GDM1 (cell line): ENCODE data around the gene PLPP4.

Source experiments
- DNase-seq: peaks from one replicate; lab custom pipeline; 2025; lab: John Stamatoyannopoulos, UW

Gene PLPP4

DNA sequence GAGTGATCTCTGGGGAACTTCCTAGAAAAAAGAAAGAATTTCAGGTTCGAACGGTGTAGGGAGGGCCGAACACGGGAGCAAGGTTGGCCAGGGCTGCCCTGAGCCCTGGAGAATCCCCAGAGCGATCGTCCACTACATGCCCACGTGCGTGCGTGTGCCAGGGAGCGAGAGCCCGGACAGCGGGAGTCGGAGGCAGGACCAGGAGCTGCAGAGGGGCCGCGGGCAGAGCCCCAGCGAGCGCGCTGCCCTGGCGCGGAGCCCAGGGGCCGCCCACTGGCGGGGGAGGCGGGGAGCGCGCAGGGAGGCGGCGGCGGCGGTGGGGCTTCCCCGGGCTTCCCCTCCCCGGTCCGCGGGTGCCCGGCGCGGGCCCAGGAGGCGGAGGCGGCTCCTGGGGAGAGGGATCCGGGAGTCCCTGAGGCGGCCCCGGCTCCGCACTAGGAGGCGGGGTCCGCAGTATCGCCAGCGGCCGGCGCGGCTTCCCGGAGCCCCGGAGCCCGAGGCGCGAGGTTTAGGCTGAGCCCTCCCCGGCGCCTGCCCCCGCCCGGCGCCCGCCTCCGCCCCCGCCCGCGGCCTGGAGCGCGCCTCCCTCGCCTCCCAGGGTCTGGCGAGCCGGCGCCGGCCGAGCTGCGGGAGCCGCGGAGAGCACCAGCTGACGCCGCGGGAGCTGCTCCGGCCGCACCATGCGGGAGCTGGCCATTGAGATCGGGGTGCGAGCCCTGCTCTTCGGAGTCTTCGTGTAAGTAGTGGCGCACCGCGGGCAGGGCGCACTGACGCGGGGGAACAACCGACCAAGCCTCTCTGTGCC lies at the start of gene PLPP4:
Gene PLPP4, plus strand, starts transcription at position 602 of the 805 bp plus-strand sequence. Its CDS starts 79 bp downstream, at position 681.
- no peak for DNase-seq

DNA sequence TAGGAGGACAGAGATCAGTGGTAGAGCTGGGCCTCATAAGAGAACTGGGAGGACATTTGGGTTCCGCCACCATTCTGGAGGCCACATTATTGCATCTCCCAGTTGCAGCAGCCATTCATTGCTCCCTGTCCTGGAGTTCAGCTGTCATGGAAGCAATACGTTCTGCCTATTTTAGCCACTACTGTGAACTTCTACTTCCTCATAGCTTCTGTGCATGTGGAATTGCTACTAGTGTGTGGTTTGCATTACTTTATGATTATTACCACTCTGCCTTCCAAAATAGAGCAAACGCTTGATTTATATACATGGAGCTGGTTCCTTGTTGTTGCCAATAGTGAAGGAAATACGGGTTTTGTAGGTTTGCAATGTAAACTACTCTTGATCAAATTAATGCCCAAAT lies 47.2 kb upstream of the PLPP4 start:
- no peak for DNase-seq

GRCh38 chr10:120414946-120415345 lies 42.1 kb upstream of the PLPP4 start:
- no peak for DNase-seq

GRCh38 chr10:120415709-120416330 lies 41.2 kb upstream of the PLPP4 start:
- no peak for DNase-seq

DNA sequence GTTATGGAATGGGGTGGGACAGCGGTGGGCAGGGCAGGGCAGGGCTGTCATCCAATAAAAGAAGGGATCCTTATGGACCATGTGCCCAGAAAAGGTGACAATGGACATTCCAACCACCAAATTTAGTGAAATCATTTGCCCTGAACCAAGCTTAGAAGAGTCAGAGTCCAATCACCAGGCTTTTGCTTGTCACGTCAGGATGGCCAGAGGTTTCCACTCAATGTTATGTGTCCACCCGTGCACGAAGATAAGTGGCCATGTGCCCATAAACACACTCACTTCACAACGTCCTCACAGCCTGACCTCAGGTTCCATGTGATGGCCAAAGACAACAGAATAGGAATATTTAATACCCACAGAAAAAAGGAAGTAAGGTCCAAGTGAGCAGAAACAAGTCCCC lies 36.6 kb upstream of the PLPP4 start:
- DNase-seq, result no peak

DNA sequence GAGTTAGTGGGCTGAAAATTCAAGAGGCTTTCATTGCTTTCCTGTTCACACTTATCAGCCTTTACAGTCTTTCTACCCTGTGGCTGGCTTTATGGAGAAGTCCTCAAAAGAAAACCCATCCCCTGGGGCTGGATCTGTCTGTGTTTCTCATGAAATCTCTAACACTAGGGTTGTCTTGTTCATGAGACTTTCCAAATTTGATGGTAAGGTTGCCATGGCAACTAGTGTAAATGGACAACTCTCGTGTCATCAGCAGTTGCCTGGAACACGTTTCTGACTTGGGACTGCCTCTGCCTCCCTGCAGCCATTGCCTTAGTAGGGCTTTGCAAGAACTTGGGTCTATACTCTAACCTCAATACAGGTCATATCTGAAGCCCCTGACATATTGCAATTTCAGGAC lies 35.8 kb upstream of the PLPP4 start:
- DNase-seq, result no peak

DNA sequence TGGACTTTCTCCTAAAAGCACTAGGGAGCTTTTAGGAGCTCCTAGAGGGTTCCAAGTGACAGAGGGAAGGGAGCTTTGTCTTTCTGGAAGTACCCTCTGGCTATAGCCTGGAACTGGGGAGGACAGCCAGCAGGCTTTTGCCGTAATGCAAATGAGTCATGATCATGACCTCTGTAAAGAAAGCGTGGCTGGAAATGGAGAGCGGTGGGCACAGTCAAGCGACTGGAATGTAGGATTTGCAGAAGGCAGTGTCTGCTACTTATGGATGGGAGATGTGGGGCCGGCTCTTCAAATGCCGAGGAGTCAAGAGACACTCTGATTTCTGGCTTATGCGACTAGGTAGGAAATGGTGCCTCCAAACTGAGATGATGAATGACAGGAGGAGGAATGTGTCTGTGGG lies 34.6 kb upstream of the PLPP4 start:
- no peak for DNase-seq

DNA sequence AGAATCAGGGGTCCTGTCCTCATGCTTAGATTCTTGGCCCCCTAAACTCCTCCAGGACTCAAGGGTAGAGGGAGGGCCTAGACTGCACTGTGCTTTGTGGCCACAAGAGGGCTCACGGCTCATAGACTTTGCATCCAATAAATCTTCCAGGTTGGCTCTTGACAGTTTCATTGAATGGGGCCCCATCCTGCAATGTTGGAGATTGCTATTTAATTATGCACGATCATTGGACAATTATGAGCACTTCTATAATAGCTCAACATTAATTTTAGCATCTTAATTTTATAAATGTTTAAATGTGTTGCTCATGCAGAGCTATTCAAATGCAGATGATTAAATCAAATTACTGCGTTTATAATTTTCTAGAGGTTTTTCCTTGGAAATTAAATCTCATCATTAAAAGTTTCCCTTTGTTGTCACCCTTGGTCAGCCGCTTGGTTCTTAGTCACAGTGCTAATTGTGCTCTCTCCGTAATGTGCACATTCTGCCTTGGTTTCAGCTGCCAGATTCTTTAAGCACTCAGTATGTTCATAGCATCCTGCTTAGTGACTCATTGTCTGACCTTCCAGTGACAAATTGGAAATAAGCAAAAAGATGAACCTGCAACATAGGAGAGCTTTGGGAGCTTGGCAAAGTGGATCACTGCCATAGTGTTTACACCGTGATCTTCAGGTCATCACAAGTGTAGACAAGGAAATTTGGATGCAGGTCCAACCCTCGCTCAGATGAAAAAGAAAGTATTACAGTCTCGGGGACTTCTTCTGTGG lies 33.4 kb upstream of the PLPP4 start:
- peak; percentile 21 for DNase-seq

- DNase-seq, result no peak
These were observed 32.9 kb upstream of the PLPP4 start for GRCh38 chr10:120424198-120424464.

DNA sequence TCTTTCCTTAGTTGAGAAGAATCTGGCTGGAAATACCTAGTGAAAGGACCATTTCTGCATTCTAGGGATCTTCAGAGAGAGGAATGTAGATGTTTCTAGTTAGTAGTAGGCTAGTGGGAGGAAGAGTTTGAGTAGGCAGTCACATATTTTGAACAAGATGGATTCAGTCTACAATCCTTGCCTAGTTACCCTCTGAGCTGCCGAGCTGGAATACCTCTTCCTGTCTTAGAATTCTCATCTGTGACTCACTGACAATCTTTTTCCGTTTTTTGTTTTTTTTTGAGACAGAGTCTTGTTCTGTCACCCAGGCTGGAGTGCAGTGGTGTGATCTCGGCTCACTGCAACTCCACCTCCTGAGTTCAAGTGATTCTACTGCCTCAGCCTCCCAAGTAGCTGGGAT lies 30.7 kb upstream of the PLPP4 start:
- no peak for DNase-seq

- no peak for DNase-seq
These were observed 28.3 kb upstream of the PLPP4 start for GRCh38 chr10:120428754-120429153.

DNA sequence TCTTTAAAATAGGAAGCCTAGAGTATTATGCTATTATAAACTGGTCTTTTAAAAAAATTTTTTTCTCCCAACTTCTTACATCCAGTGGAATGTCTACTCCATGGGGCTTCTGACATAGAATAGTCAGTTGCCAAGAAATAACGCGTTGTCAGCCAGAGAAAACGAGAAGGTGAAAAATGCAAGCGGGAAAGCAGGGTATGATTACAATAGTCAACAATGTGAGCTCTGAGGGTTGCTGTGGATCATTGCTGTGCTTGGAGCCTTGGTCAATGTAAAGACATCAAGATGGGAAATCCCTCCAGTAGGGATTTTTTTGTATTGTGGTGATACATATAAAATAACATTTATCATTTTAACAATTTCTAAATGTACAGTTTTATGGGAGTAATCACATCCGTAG lies 27.6 kb upstream of the PLPP4 start:
- DNase-seq, result no peak

DNA sequence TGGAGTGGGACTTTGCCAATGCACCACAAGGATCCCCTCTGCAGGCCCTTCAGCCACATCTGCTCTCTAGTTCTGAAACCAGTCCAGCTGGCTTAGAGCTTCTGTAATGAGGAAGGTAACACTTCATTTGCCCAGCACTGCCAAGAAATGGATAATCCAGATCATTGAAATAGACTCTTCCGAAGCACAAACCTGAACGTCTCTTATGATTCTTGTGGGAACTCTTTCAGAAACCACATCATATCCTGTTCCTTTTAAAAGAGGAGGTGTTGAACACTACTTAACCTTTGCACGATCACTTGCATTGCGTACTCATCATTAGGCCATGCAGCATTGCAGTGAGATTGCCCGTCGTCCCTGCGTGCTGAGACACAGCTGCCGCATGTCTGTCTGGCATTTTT lies 25.8 kb upstream of the PLPP4 start:
- DNase-seq, result no peak

DNA sequence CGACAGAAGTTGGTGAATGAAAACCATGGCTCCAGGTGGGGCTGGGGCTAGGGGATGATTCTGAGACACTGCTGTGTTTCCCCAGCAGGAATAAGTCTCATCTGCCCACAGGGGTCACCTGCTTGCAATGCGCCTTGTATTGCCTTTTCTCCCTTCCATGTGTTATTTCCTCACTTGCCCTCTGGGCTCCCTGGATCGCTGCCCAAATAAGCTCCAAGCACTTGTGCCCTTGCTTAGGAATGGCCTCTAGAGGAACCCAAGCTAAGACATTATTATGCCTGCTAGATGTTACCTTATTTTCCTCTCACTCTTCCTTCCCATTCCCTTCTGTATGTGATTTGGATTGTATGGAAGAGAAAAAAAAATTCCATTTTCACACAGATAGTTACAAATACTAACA lies 24.8 kb upstream of the PLPP4 start:
- no peak for DNase-seq

DNA sequence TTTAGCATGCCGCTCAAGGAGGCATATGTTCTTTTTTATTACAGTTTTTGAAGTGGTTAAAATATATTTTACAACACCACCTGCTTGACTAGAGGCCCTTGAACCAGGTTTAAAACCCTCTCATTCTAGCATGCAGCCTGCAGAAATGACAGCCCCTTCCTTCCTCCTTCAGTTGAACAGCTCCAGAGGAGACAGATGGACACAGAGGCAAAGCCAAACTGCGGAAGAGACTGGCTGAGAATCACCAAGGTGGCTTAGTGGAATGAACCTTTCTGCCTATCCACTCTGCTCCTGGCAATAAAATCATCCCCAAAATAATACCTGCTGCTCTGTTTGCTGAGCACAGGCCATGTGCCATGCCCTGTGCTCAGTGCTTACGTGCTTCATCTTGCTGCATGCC lies 23.9 kb upstream of the PLPP4 start:
- DNase-seq, result no peak

GRCh38 chr10:120436439-120437112 lies 20.5 kb upstream of the PLPP4 start:
- no peak for DNase-seq

- DNase-seq, result no peak
These were observed 19.5 kb upstream of the PLPP4 start for GRCh38 chr10:120437541-120437940.

- DNase-seq, result no peak
These were observed 5.1 kb upstream of the PLPP4 start for GRCh38 chr10:120451968-120452367.

DNA sequence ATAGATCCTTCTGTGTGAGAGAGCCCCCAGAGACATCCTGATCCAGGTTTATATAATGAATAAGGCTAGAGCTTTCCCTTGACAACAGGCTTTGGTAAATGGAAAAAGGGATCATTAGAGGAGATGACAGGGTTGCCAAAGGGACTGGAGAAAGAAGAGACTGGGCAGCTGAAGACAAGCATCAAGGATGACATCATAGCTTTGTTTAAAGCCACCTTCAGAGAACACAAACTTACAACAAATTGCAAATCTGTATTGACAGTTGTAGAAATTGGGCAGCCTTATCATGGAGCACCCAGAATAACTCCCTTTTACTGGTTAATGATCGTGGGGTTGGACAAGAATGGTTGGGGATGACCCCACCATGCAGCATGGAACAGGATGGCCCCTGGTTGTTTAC lies 3.7 kb upstream of the PLPP4 start:
- no peak for DNase-seq

DNA sequence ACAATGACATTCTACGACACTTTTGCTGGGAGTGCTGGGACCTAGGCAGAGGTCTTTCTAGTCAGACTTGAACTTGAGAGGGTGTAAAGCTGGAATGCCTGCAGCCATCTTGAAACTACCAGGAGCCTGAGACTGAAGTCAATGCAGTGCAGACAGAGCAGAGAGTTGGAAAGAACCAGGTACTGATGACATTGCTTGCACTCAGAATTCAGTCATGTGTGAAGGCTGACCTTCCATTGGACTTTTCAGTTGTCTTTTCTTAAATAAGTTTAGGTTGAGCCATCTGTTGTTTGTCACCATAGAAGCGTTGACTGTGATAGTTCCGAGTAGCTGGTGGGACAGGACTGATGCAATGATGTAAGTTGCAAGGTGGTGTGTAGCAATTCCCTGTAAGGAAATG lies 3.1 kb upstream of the PLPP4 start:
- DNase-seq, result no peak

- no peak for DNase-seq
These were observed 2.0 kb upstream of the PLPP4 start for GRCh38 chr10:120455004-120455403.

- DNase-seq, result no peak
These were observed 1.4 kb upstream of the PLPP4 start for GRCh38 chr10:120455606-120456005.

DNA sequence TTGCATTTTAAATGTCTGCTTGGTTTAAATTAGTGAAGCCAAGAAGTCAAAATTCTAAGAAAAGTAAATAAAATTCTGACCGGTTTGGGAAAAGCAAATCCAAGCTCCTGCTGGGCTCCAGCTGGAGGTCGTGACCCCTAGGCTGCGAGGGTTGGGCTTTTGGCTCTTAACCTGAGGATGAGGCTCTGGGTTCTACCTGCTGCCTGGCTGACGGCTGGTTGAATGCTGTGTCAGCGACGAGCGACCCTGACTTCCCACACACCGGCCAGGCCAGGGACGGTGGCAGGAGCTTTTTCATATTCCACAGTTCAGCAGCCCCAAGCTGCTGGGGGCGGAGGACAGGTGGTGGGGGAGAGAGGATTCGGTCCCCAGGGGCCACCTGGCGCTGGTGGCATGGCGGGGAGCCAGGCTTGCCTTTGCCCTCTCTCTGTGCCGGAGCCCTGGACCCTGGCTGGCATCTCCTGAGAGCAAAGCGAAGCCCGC lies 843 bp upstream of the PLPP4 start:
- no peak for DNase-seq
